Measurements from ENCODE around the gene PHEX. TPM values are rescaled to one million over a fixed set of nuclear protein-coding genes. Genes with fewer than 3 reads are reported as not detected.
A peak's percentile ranks its signal among the peaks of the same experiment; 100 is the strongest.

Gene PHEX
- total RNA-seq, 4 donors from 2014 or later = 0.14 to 0.20 TPM; not detected in 2

GRCh38 chrX:21990832-21991231 is 41.3 kb upstream of the PHEX start:
- 72 to 90% methylated on average over 2 to 8 of the region's 8 CpGs for WGBS, 2 donors (ENCODE audit: low coverage in 1 of 2)
- Histone ChIP-seq H3K27ac (no peak overlapping the region), H3K9me3 (no peaks in the 10 kb centered on the region), H3K4me1 (no peaks in the 10 kb centered on the region), H3K4me3 (no peak overlapping the region), H3K27me3 (no peaks in the 10 kb centered on the region), H3K36me3 (no peaks in the 10 kb centered on the region)
- no peak for DNase-seq
- intact Hi-C loops (cut with DNase I; ENCODE audit: low total_unique reads) = no loop called here
- in situ Hi-C loops (cut with MboI; ENCODE audit: low pct_ligation_motif_present in 1 of 4, low pct_unique_long_range_greater_than_20kb in 1 of 4, low sequenced_read_pairs in 3 of 4) = no loop called here
- TF ChIP-seq POLR2AphosphoS5 (IDR thresholded peaks at IDR 0.05) (no peak), POLR2A (IDR thresholded peaks at IDR 0.05) (no peak), CTCF (IDR thresholded peaks at IDR 0.05) (no peak), EP300 (IDR thresholded peaks at IDR 0.05; ENCODE audit: low read depth) (no peak)

GRCh38 chrX:21991504-21991903 is 40.6 kb upstream of the PHEX start:
- H3K4me3 ChIP-seq = no peak overlapping the region
- no peaks in the 10 kb centered on the region for H3K4me1 ChIP-seq
- no peaks in the 10 kb centered on the region for H3K9me3 ChIP-seq
- intact Hi-C loops (cut with DNase I; ENCODE audit: low total_unique reads) (no loop called here), in situ Hi-C loops (cut with MboI; ENCODE audit: low pct_ligation_motif_present in 1 of 4, low pct_unique_long_range_greater_than_20kb in 1 of 4, low sequenced_read_pairs in 3 of 4) (no loop called here)
- DNase-seq = no peak
- no peak for TF ChIP-seq EP300 (IDR thresholded peaks at IDR 0.05; ENCODE audit: low read depth)
- H3K36me3 ChIP-seq = no peaks in the 10 kb centered on the region
- WGBS, 2 donors (ENCODE audit: low coverage in 1 of 2) = 60 to 73% methylated on average over 2 to 3 of the region's 3 CpGs
- no peaks in the 10 kb centered on the region for H3K27me3 ChIP-seq
- no peak overlapping the region for H3K27ac ChIP-seq

- H3K9me3 ChIP-seq = no peaks in the 10 kb centered on the region
- TF ChIP-seq POLR2A (IDR thresholded peaks at IDR 0.05) (no peak), CTCF (IDR thresholded peaks at IDR 0.05) (no peak), POLR2AphosphoS5 (IDR thresholded peaks at IDR 0.05) (no peak), EP300 (IDR thresholded peaks at IDR 0.05; ENCODE audit: low read depth) (no peak)
- H3K4me3 ChIP-seq = no peak overlapping the region
- no peaks in the 10 kb centered on the region for H3K27me3 ChIP-seq
- 57% methylated on average over 8 of the region's 8 CpGs; no CpG with 5 or more reads in 1 of the 2 donors for WGBS, 2 donors (ENCODE audit: low coverage in 1 of 2)
- intact Hi-C loops (cut with DNase I; ENCODE audit: low total_unique reads) (no loop called here), in situ Hi-C loops (cut with MboI; ENCODE audit: low pct_ligation_motif_present in 1 of 4, low pct_unique_long_range_greater_than_20kb in 1 of 4, low sequenced_read_pairs in 3 of 4) (no loop called here)
- no peak overlapping the region for H3K27ac ChIP-seq
- H3K36me3 ChIP-seq = no peaks in the 10 kb centered on the region
- peak; percentile 12 for DNase-seq
- no peaks in the 10 kb centered on the region for H3K4me1 ChIP-seq
Observed at GRCh38 chrX:21993265-21993664, 38.9 kb upstream of the PHEX start.

- 80% methylated on average over 10 of the region's 10 CpGs; no CpG with 5 or more reads in 1 of the 2 donors for WGBS, 2 donors (ENCODE audit: low coverage in 1 of 2)
- H3K4me1 ChIP-seq = no peaks in the 10 kb centered on the region
- no peak for TF ChIP-seq POLR2AphosphoS5 (IDR thresholded peaks at IDR 0.05)
- no peak for TF ChIP-seq EP300 (IDR thresholded peaks at IDR 0.05; ENCODE audit: low read depth)
- TF ChIP-seq POLR2A (IDR thresholded peaks at IDR 0.05) = no peak
- no peak for TF ChIP-seq CTCF (IDR thresholded peaks at IDR 0.05)
- H3K36me3 ChIP-seq = no peaks in the 10 kb centered on the region
- H3K9me3 ChIP-seq = no peaks in the 10 kb centered on the region
- no peak overlapping the region for H3K4me3 ChIP-seq
- no peak for DNase-seq
- in situ Hi-C loops (cut with MboI; ENCODE audit: low pct_ligation_motif_present in 1 of 4, low pct_unique_long_range_greater_than_20kb in 1 of 4, low sequenced_read_pairs in 3 of 4) (no loop called here), intact Hi-C loops (cut with DNase I; ENCODE audit: low total_unique reads) (no loop called here)
- H3K27me3 ChIP-seq = no peaks in the 10 kb centered on the region
- H3K27ac ChIP-seq = no peak overlapping the region
Observed at GRCh38 chrX:21996872-21997455, 35.2 kb upstream of the PHEX start.

- TF ChIP-seq CTCF (IDR thresholded peaks at IDR 0.05) (no peak), EP300 (IDR thresholded peaks at IDR 0.05; ENCODE audit: low read depth) (no peak), POLR2A (IDR thresholded peaks at IDR 0.05) (no peak), POLR2AphosphoS5 (IDR thresholded peaks at IDR 0.05) (no peak)
- 62 to 100% methylated on average over 2 to 4 of the region's 4 CpGs for WGBS, 2 donors (ENCODE audit: low coverage in 1 of 2)
- Histone ChIP-seq H3K9me3 (no peaks in the 10 kb centered on the region), H3K27ac (no peak overlapping the region), H3K4me3 (no peak overlapping the region), H3K4me1 (no peaks in the 10 kb centered on the region), H3K27me3 (no peaks in the 10 kb centered on the region), H3K36me3 (no peaks in the 10 kb centered on the region)
- intact Hi-C loops (cut with DNase I; ENCODE audit: low total_unique reads) = no loop called here
- no peak for DNase-seq
- in situ Hi-C loops (cut with MboI; ENCODE audit: low pct_ligation_motif_present in 1 of 4, low pct_unique_long_range_greater_than_20kb in 1 of 4, low sequenced_read_pairs in 3 of 4) = no loop called here
Observed at GRCh38 chrX:21998037-21998436, 34.1 kb upstream of the PHEX start.
